Vagina (tissue), 2 donors: Measurements from ENCODE around the gene RBM19.

Source experiments
- CTCF ChIP-seq, 3 experiments: fragments of 450-650 bp in 2 of 3; fragments of 200-600 bp in 1 of 3; sonication (generic) in 1 of 3; IDR thresholded peaks; one replicate each; pipeline ENCODE4 v1.5.1; 2017 to 2019; ENCODE audit warnings: antibody characterized with exemption in 3 of 3, mild to moderate bottlenecking in 2 of 3, moderate library complexity in 2 of 3
- POLR2A ChIP-seq, 2 donors: fragments of 450-650 bp; IDR thresholded peaks; one replicate each; pipeline ENCODE4 v1.6.1; 2017; ENCODE audit warnings: antibody characterized with exemption in 2 of 2, mild to moderate bottlenecking in 2 of 2, moderate library complexity in 2 of 2
- POLR2AphosphoS5 ChIP-seq, 2 donors: sonication (generic); formaldehyde crosslinking; IDR thresholded peaks; one replicate each; pipeline ENCODE4 v1.9.0; 2017; ENCODE audit warnings: antibody characterized with exemption in 2 of 2, mild to moderate bottlenecking in 2 of 2, low read depth in 1 of 2; ENCODE audit not compliant: insufficient read depth in 1 of 2

GRCh38 chr12:113974006-113974405 lies 7.9 kb upstream of the RBM19 start:
- TF ChIP-seq CTCF (IDR thresholded peaks at IDR 0.05) (no peak), POLR2A (IDR thresholded peaks at IDR 0.05) (no peak), POLR2AphosphoS5 (IDR thresholded peaks at IDR 0.05; ENCODE audit: insufficient read depth in 1 of 2, low read depth in 1 of 2) (no peak)
